ENCODE measurements around the gene OMP. TPM values are rescaled to one million over a fixed set of nuclear protein-coding genes. Genes with fewer than 3 reads are reported as not detected.

The OMP gene
- total and polyA plus RNA-seq, 2 donors from 2014 or later = 1.8 TPM; not detected in 1

DNA sequence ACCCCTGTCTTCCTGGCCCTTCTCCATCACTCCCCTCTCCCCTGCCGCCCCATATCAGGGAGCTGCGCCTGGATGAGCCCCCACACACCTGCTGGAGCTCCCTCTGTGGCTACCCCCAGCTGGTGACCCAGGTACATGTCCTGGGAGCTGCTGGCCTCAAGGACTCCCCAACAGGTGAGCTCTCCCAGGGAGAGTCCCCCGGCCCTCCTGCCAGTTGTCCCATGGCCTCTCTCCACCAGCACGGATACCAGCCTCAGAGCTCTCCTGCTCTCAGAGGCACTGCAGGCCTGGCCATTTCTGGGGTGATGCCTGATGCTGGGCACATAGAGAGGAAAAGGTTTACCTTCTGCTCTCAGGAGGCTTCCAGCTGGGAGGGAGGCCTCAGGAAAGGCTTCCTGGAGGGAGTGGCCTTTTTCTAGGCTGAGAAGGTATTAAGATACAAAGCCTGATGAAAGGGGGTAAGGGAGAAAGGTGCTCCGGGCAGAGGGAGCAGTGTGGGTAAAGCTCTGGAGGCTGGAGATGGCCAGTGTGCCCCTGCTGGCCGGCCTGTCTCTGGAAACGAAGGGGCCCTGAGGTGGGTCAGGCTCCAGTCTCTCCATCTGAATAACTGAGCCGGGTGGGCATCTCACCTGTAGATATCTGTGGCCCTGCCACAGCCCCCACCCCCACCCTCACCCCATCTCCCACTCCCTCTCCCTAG is 19.4 kb downstream of the OMP start:
- TF ChIP-seq, protein P1, sequence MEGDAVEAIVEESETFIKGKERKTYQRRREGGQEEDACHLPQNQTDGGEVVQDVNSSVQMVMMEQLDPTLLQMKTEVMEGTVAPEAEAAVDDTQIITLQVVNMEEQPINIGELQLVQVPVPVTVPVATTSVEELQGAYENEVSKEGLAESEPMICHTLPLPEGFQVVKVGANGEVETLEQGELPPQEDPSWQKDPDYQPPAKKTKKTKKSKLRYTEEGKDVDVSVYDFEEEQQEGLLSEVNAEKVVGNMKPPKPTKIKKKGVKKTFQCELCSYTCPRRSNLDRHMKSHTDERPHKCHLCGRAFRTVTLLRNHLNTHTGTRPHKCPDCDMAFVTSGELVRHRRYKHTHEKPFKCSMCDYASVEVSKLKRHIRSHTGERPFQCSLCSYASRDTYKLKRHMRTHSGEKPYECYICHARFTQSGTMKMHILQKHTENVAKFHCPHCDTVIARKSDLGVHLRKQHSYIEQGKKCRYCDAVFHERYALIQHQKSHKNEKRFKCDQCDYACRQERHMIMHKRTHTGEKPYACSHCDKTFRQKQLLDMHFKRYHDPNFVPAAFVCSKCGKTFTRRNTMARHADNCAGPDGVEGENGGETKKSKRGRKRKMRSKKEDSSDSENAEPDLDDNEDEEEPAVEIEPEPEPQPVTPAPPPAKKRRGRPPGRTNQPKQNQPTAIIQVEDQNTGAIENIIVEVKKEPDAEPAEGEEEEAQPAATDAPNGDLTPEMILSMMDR (IDR thresholded peaks at IDR 0.05; ENCODE audit: borderline replicate concordance, extremely low read depth, insufficient read depth) = no peak

GRCh38 chr11:77122576-77123212 is 20.1 kb downstream of the OMP start:
- Histone ChIP-seq H3K9ac (ENCODE audit: low read length in 3 of 3) (no peak overlapping the region), H3K27me3 (ENCODE audit: control insufficient read depth, insufficient read depth, low read length) (no peaks in the 10 kb centered on the region), H3K36me3 (ENCODE audit: control insufficient read depth in 2 of 3, insufficient read depth in 3 of 3, low read length in 3 of 3) (peaks cover 0 to 6% (median 2%) of the 10 kb centered on the region in 3 donors), H3K4me3 (ENCODE audit: low read length in 3 of 3) (no peak overlapping the region), H3K27ac (ENCODE audit: low read depth in 2 of 2, low read length in 2 of 2) (no peak overlapping the region), H3K4me1 (ENCODE audit: control insufficient read depth in 2 of 3, insufficient read depth in 2 of 3, low read depth in 1 of 3, low read length in 3 of 3) (peaks cover 0 to 8% (median 3%) of the 10 kb centered on the region in 3 donors), H3K9me3 (ENCODE audit: control insufficient read depth in 2 of 3, insufficient read depth in 1 of 3, low read length in 3 of 3) (no peaks in the 10 kb centered on the region)
- intact Hi-C loops (cut with DNase I) = no loop called here
- FAIRE-seq (no peak), DNase-seq (peak in 1 of 5 donors; percentile 53)
- TF ChIP-seq, protein P1 (IDR thresholded peaks at IDR 0.05; ENCODE audit: borderline replicate concordance, extremely low read depth, insufficient read depth) = no peak

More for the DNA sequence above, 19.4 kb downstream of the OMP start:
- DNase-seq (peak in 1 of 5 donors; percentile 49), FAIRE-seq (no peak)
- no peak overlapping the region for H3K27ac ChIP-seq (ENCODE audit: low read depth in 2 of 2, low read length in 2 of 2)
- H3K36me3 ChIP-seq (ENCODE audit: control insufficient read depth in 2 of 3, insufficient read depth in 3 of 3, low read length in 3 of 3) = peaks cover 0 to 6% (median 2%) of the 10 kb centered on the region in 3 donors
- no peaks in the 10 kb centered on the region for H3K27me3 ChIP-seq (ENCODE audit: control insufficient read depth, insufficient read depth, low read length)
- peaks cover 0 to 2% (median 0%) of the 10 kb centered on the region in 3 donors for H3K4me1 ChIP-seq (ENCODE audit: control insufficient read depth in 2 of 3, insufficient read depth in 2 of 3, low read depth in 1 of 3, low read length in 3 of 3)
- no peaks in the 10 kb centered on the region for H3K9me3 ChIP-seq (ENCODE audit: control insufficient read depth in 2 of 3, insufficient read depth in 1 of 3, low read length in 3 of 3)
- no peak overlapping the region for H3K4me3 ChIP-seq (ENCODE audit: low read length in 3 of 3)
- no peak overlapping the region for H3K9ac ChIP-seq (ENCODE audit: low read length in 3 of 3)
- intact Hi-C loops (cut with DNase I) = no loop called here

DNA sequence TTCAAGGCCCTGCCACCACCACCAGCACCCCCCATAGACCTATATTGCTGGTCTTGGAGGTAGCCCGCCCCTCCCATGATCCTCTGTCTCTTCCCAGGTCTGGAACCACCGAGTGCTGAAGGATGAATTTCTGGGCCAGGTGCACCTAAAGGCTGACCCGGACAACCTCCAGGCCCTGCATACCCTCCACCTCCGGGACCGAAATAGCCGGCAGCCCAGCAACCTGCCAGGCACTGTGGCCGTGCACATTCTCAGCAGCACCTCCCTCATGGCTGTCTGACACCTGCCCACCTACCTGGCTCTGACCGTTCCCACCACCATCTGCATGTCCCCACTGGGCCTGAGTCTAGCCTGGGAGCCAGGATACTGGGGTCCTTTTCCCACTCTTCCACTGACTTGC is 21.0 kb downstream of the OMP start:
- TF ChIP-seq, protein P1 (IDR thresholded peaks at IDR 0.05; ENCODE audit: borderline replicate concordance, extremely low read depth, insufficient read depth) = no peak
- no peaks in the 10 kb centered on the region for H3K9me3 ChIP-seq (ENCODE audit: control insufficient read depth in 2 of 3, insufficient read depth in 1 of 3, low read length in 3 of 3)
- no peaks in the 10 kb centered on the region for H3K27me3 ChIP-seq (ENCODE audit: control insufficient read depth, insufficient read depth, low read length)
- peaks cover 0 to 6% (median 2%) of the 10 kb centered on the region in 3 donors for H3K36me3 ChIP-seq (ENCODE audit: control insufficient read depth in 2 of 3, insufficient read depth in 3 of 3, low read length in 3 of 3)
- DNase-seq (peak in 1 of 5 donors; percentile 44), FAIRE-seq (no peak)
- H3K4me3 ChIP-seq (ENCODE audit: low read length in 3 of 3) = no peak overlapping the region
- H3K9ac ChIP-seq (ENCODE audit: low read length in 3 of 3) = no peak overlapping the region
- peaks cover 0 to 14% (median 4%) of the 10 kb centered on the region in 3 donors for H3K4me1 ChIP-seq (ENCODE audit: control insufficient read depth in 2 of 3, insufficient read depth in 2 of 3, low read depth in 1 of 3, low read length in 3 of 3)
- intact Hi-C loops (cut with DNase I) = no loop called here
- H3K27ac ChIP-seq (ENCODE audit: low read depth in 2 of 2, low read length in 2 of 2) = no peak overlapping the region
